MM.1S (cell line): ENCODE results near the gene TNPO2.

Source experiments
- EZH2 ChIP-seq: fragments of 300-600 bp; sonication (generic); optimal IDR thresholded peaks from 2 replicates; pipeline ENCODE3; 2017; ENCODE audit warnings: low read depth, mild to moderate bottlenecking, antibody characterized with exemption, low read length, mixed read lengths
- TF ChIP-seq, protein P1 (sequence below): fragments of 300-600 bp; sonication (generic); IDR thresholded peaks from 2 replicates; pipeline ENCODE4 v1.5.1; 2016; ENCODE audit warnings: antibody characterized with exemption, low read length, mixed read lengths

DNA sequence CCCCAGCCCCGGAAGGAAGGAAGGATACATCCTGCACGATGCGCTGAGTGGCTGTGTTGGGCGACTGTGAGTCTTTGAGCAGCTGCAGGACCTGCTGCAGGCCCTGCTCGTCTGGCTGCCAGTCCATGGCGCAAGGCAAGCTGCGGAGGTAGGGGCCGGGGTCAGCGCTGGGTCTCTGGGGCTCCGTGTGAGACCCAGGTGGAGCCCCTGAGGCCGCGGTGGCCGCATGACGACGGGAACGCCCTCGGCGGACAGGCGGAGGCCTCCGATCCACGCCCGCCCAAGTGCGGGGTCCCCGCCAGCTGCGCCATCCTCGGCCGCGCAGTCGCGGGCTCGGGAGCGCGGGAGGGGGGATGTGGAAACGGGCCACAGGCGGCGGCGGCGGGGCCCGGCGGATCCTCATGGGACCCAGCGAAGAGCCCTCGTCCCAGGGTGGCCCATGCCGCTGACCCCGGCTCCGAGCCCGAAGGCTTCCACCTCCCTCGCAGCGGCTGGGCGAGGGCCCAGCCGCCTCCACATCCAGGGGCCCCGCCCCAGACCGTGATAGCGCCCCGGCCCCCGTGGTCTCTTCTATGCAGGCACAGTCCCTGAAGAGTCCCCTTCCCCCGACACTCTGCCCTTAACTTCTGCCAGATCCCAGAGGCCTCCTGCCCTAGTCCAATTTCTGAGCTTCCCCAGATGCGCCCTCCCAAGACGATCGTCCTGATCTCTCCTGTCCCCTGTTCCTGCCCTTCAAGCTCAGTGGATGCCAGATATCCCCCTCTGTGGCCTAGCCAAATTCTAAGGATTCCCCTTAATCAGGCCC, 2.7 kb downstream of the TNPO2 start:
- TF ChIP-seq EZH2, result no peak
- TF ChIP-seq, protein P1, sequence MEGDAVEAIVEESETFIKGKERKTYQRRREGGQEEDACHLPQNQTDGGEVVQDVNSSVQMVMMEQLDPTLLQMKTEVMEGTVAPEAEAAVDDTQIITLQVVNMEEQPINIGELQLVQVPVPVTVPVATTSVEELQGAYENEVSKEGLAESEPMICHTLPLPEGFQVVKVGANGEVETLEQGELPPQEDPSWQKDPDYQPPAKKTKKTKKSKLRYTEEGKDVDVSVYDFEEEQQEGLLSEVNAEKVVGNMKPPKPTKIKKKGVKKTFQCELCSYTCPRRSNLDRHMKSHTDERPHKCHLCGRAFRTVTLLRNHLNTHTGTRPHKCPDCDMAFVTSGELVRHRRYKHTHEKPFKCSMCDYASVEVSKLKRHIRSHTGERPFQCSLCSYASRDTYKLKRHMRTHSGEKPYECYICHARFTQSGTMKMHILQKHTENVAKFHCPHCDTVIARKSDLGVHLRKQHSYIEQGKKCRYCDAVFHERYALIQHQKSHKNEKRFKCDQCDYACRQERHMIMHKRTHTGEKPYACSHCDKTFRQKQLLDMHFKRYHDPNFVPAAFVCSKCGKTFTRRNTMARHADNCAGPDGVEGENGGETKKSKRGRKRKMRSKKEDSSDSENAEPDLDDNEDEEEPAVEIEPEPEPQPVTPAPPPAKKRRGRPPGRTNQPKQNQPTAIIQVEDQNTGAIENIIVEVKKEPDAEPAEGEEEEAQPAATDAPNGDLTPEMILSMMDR, result no peak
